ENCODE results near the gene UPP1. TPM values are rescaled to one million over a fixed set of nuclear protein-coding genes. Genes with fewer than 3 reads are reported as not detected.

The UPP1 gene
- polyA plus RNA-seq, 1 donor from 2014 or later, result 19.5 TPM

- TF ChIP-seq REST (IDR thresholded peaks at IDR 0.05; ENCODE audit: borderline replicate concordance), result no peak
- no peak for TF ChIP-seq SMC3 (conservative IDR thresholded peaks at IDR 0.05; ENCODE audit: poor library complexity)
- TF ChIP-seq EP300 (conservative IDR thresholded peaks at IDR 0.05; ENCODE audit: poor library complexity, severe bottlenecking), result no peak
- no peak for TF ChIP-seq MXI1 (conservative IDR thresholded peaks at IDR 0.05; ENCODE audit: poor library complexity, severe bottlenecking)
- no peak for TF ChIP-seq POLR2AphosphoS5 (IDR thresholded peaks at IDR 0.05)
- TF ChIP-seq TAF1 (IDR thresholded peaks at IDR 0.05; ENCODE audit: low read depth), result no peak
- TF ChIP-seq EZH2 (IDR thresholded peaks at IDR 0.05; ENCODE audit: borderline replicate concordance, insufficient read depth, low read length, poor library complexity, severe bottlenecking), result no peak
- TF ChIP-seq, protein P1, sequence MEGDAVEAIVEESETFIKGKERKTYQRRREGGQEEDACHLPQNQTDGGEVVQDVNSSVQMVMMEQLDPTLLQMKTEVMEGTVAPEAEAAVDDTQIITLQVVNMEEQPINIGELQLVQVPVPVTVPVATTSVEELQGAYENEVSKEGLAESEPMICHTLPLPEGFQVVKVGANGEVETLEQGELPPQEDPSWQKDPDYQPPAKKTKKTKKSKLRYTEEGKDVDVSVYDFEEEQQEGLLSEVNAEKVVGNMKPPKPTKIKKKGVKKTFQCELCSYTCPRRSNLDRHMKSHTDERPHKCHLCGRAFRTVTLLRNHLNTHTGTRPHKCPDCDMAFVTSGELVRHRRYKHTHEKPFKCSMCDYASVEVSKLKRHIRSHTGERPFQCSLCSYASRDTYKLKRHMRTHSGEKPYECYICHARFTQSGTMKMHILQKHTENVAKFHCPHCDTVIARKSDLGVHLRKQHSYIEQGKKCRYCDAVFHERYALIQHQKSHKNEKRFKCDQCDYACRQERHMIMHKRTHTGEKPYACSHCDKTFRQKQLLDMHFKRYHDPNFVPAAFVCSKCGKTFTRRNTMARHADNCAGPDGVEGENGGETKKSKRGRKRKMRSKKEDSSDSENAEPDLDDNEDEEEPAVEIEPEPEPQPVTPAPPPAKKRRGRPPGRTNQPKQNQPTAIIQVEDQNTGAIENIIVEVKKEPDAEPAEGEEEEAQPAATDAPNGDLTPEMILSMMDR (IDR thresholded peaks at IDR 0.05; ENCODE audit: poor library complexity, severe bottlenecking), result no peak
- TF ChIP-seq RAD21 (conservative IDR thresholded peaks at IDR 0.05), result no peak
- H3K9me3 ChIP-seq (ENCODE audit: low read length), result no peaks in the 10 kb centered on the region
- H4K20me1 ChIP-seq (ENCODE audit: insufficient read depth), result no peaks in the 10 kb centered on the region
- no peak overlapping the region for H3K4me2 ChIP-seq (ENCODE audit: low read length)
- H2AFZ ChIP-seq (ENCODE audit: low read depth, low read length), result no peak overlapping the region
- no peaks in the 10 kb centered on the region for H3K36me3 ChIP-seq (ENCODE audit: insufficient read depth, low read length)
- H3K4me3 ChIP-seq (ENCODE audit: low read length), result no peak overlapping the region
- no peak overlapping the region for H3K27ac ChIP-seq (ENCODE audit: low read length)
- no peaks in the 10 kb centered on the region for H3F3A ChIP-seq (ENCODE audit: insufficient read depth, low read length, poor library complexity, severe bottlenecking)
- H3K9ac ChIP-seq (ENCODE audit: low read length), result no peak overlapping the region
- no peaks in the 10 kb centered on the region for H3K79me2 ChIP-seq (replicated peaks; ENCODE audit: insufficient read depth, low read length)
- H3K27me3 ChIP-seq (ENCODE audit: insufficient read depth, low read depth, low read length), result no peaks in the 10 kb centered on the region
- no peaks in the 10 kb centered on the region for H3K9me2 ChIP-seq (ENCODE audit: insufficient read depth, low read length)
Measured at GRCh38 chr7:48101968-48102367, 12.9 kb downstream of the UPP1 start.

DNA sequence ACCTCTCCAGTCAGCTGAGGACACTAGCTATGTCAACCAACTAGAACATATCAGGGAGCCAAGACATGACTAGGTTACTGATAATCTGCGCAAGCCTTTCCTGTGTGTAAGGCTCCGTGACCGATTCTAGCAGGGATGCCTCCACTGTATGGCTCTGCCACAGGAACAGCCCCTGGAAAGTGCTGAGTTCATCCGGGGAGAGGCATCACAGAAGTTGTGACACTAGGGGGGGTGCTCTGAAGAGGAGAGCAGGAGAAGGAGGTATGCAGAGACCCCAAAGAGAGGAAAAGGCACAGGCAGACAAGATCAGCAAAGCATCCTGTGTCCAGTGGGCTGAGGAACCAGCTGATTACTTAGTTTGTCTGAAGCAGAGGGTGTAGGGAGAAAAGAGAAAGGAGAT is 13.5 kb downstream of the UPP1 start:
- Histone ChIP-seq H3K27me3 (ENCODE audit: insufficient read depth, low read depth, low read length) (no peaks in the 10 kb centered on the region), H3K36me3 (ENCODE audit: insufficient read depth, low read length) (no peaks in the 10 kb centered on the region), H4K20me1 (ENCODE audit: insufficient read depth) (no peaks in the 10 kb centered on the region), H3K9me2 (ENCODE audit: insufficient read depth, low read length) (no peaks in the 10 kb centered on the region), H3K9ac (ENCODE audit: low read length) (no peak overlapping the region), H2AFZ (ENCODE audit: low read depth, low read length) (no peak overlapping the region), H3K27ac (ENCODE audit: low read length) (no peak overlapping the region), H3K4me2 (ENCODE audit: low read length) (no peak overlapping the region), H3K79me2 (replicated peaks; ENCODE audit: insufficient read depth, low read length) (no peaks in the 10 kb centered on the region), H3K9me3 (ENCODE audit: low read length) (no peaks in the 10 kb centered on the region), H3K4me3 (ENCODE audit: low read length) (no peak overlapping the region), H3F3A (ENCODE audit: insufficient read depth, low read length, poor library complexity, severe bottlenecking) (no peaks in the 10 kb centered on the region)
- TF ChIP-seq REST (IDR thresholded peaks at IDR 0.05; ENCODE audit: borderline replicate concordance), result no peak
- TF ChIP-seq, protein P1 (IDR thresholded peaks at IDR 0.05; ENCODE audit: poor library complexity, severe bottlenecking), result no peak
- no peak for TF ChIP-seq SMC3 (conservative IDR thresholded peaks at IDR 0.05; ENCODE audit: poor library complexity)
- TF ChIP-seq EZH2 (IDR thresholded peaks at IDR 0.05; ENCODE audit: borderline replicate concordance, insufficient read depth, low read length, poor library complexity, severe bottlenecking), result no peak
- TF ChIP-seq MXI1 (conservative IDR thresholded peaks at IDR 0.05; ENCODE audit: poor library complexity, severe bottlenecking), result no peak
- TF ChIP-seq RAD21 (conservative IDR thresholded peaks at IDR 0.05), result no peak
- no peak for TF ChIP-seq EP300 (conservative IDR thresholded peaks at IDR 0.05; ENCODE audit: poor library complexity, severe bottlenecking)
- no peak for TF ChIP-seq TAF1 (IDR thresholded peaks at IDR 0.05; ENCODE audit: low read depth)
- TF ChIP-seq POLR2AphosphoS5 (IDR thresholded peaks at IDR 0.05), result no peak
